ENCODE measurements around the gene CAMK1G.

DNA sequence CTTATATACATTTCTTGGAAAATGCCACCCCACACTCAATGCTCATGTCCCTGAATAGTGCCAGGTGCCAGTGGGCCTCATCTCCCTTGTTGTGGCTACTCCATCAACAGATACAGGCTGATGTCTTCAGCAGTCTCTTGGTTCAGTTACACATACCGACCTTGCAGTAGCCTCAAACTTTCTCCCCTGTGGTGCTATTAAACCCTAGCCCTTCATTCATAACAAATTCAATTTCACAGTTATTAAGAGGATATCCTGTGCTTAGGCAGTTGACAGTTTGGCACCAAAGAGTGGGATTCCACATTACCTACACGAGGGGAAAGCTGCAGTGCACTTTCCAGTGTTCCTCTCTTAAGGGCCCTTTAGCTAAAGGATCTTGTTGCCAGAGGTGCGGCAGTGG is 35.9 kb upstream of the CAMK1G start:
- TF ChIP-seq, protein P1, sequence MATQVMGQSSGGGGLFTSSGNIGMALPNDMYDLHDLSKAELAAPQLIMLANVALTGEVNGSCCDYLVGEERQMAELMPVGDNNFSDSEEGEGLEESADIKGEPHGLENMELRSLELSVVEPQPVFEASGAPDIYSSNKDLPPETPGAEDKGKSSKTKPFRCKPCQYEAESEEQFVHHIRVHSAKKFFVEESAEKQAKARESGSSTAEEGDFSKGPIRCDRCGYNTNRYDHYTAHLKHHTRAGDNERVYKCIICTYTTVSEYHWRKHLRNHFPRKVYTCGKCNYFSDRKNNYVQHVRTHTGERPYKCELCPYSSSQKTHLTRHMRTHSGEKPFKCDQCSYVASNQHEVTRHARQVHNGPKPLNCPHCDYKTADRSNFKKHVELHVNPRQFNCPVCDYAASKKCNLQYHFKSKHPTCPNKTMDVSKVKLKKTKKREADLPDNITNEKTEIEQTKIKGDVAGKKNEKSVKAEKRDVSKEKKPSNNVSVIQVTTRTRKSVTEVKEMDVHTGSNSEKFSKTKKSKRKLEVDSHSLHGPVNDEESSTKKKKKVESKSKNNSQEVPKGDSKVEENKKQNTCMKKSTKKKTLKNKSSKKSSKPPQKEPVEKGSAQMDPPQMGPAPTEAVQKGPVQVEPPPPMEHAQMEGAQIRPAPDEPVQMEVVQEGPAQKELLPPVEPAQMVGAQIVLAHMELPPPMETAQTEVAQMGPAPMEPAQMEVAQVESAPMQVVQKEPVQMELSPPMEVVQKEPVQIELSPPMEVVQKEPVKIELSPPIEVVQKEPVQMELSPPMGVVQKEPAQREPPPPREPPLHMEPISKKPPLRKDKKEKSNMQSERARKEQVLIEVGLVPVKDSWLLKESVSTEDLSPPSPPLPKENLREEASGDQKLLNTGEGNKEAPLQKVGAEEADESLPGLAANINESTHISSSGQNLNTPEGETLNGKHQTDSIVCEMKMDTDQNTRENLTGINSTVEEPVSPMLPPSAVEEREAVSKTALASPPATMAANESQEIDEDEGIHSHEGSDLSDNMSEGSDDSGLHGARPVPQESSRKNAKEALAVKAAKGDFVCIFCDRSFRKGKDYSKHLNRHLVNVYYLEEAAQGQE (IDR thresholded peaks at IDR 0.05; ENCODE audit: low read depth): no peak
- TF ChIP-seq EZH2 (IDR thresholded peaks at IDR 0.05): no peak
- TF ChIP-seq ZNF274 (IDR thresholded peaks at IDR 0.05; ENCODE audit: low read depth, low read length): no peak
